ENCODE data around the gene ELF4. TPM values are rescaled to one million over a fixed set of nuclear protein-coding genes. Genes with fewer than 3 reads are reported as not detected.

The ELF4 gene
- total RNA-seq, 2 donors from 2014 or later = 4.2 to 6.4 TPM

GRCh38 chrX:130015181-130015580 is 95.1 kb downstream of the ELF4 start:
- intact Hi-C loops (cut with DNase I) = no loop called here
- ATAC-seq (no peak), DNase-seq (no peak)

Other genes with a start within 250 kb of the ELF4 start
- 10 to 100 TPM in 1 of 2 donors, 1 to 10 TPM in 1; 7.7 to 13.7 TPM for gene UTP14A, start 204.3 kb downstream of the ELF4 start, total RNA-seq
- 10 to 100 TPM in 1 of 2 donors, 1 to 10 TPM in 1; 7.5 to 11.3 TPM for gene BCORL1, start 127.9 kb downstream of the ELF4 start, total RNA-seq
- 10 to 100 TPM; 83.1 to 99.9 TPM for gene AIFM1, start 55.3 kb upstream of the ELF4 start, total RNA-seq
- gene RAB33A, start 61.5 kb upstream of the ELF4 start, total RNA-seq = 10 to 100 TPM in 1 of 2 donors, 1 to 10 TPM in 1; 3.8 to 19.2 TPM
- 1 to 10 TPM; 2.1 to 2.3 TPM for gene ZNF280C, start 158.4 kb upstream of the ELF4 start, total RNA-seq
- gene SLC25A14, start 229.4 kb upstream of the ELF4 start, total RNA-seq = 1 to 10 TPM; 5.5 to 6.5 TPM